ENCODE results near the gene CGB1.

The CGB1 gene

GRCh38 chr19:49059053-49059452 is 22.4 kb upstream of the CGB1 start:
- CTCF ChIA-PET = interaction anchor here (0.6 to 3.3 kb wide), 5 partner anchors 11 to 242 kb away, joined by 3 to 18 read pairs (median 11); partner anchors contain the start of genes GYS1, KCNA7 and RUVBL2
- POLR2A ChIA-PET = interaction anchor here (0.6 to 1.1 kb wide), 2 partner anchors 45 to 69 kb away, joined by 3 read pairs; no protein-coding TSS in a partner anchor
- TF ChIP-seq, protein P1, sequence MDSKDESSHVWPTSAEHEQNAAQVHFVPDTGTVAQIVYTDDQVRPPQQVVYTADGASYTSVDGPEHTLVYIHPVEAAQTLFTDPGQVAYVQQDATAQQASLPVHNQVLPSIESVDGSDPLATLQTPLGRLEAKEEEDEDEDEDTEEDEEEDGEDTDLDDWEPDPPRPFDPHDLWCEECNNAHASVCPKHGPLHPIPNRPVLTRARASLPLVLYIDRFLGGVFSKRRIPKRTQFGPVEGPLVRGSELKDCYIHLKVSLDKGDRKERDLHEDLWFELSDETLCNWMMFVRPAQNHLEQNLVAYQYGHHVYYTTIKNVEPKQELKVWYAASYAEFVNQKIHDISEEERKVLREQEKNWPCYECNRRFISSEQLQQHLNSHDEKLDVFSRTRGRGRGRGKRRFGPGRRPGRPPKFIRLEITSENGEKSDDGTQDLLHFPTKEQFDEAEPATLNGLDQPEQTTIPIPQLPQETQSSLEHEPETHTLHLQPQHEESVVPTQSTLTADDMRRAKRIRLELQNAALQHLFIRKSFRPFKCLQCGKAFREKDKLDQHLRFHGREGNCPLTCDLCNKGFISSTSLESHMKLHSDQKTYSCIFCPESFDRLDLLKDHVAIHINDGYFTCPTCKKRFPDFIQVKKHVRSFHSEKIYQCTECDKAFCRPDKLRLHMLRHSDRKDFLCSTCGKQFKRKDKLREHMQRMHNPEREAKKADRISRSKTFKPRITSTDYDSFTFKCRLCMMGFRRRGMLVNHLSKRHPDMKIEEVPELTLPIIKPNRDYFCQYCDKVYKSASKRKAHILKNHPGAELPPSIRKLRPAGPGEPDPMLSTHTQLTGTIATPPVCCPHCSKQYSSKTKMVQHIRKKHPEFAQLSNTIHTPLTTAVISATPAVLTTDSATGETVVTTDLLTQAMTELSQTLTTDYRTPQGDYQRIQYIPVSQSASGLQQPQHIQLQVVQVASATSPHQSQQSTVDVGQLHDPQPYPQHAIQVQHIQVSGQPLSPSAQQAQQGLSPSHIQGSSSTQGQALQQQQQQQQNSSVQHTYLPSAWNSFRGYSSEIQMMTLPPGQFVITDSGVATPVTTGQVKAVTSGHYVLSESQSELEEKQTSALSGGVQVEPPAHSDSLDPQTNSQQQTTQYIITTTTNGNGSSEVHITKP (tag by site-specific recombination; IDR thresholded peaks at IDR 0.05) = 0 out of 2 replicates have a peak, but pooled peaks have one; percentile 29
- TF ChIP-seq ZFHX2 (tag by site-specific recombination; conservative IDR thresholded peaks at IDR 0.05) (no peak), PRDM1 (tag by site-specific recombination; IDR thresholded peaks at IDR 0.05) (no peak)

GRCh38 chr19:49058562-49058961 is 21.9 kb upstream of the CGB1 start:
- Histone ChIP-seq H3K4me1 (ENCODE audit: control insufficient read depth, insufficient read depth, low read length) (no peaks in the 10 kb centered on the region; the same call in 1 of the 2 replicates), H3K36me3 (ENCODE audit: control insufficient read depth in 2 of 2, insufficient read depth in 1 of 2, low read length in 2 of 2) (no peaks in the 10 kb centered on the region), H3K27ac (ENCODE audit: extremely low read depth, low read depth, low read length) (no peak overlapping the region), H3K9me3 (ENCODE audit: control insufficient read depth, insufficient read depth, low read depth, low read length) (no peaks in the 10 kb centered on the region), H3K4me3 (ENCODE audit: low read depth, low read length) (no peak overlapping the region)
- CTCF ChIA-PET = interaction anchor here (1.9 to 3.3 kb wide), 2 partner anchors 15 to 66 kb away, joined by 11 to 18 read pairs; partner anchors contain the start of genes GYS1, KCNA7 and RUVBL2
- TF ChIP-seq SP2 (tag by site-specific recombination; IDR thresholded peaks at IDR 0.05) (peak; percentile 40; the same call in 1 of the 2 replicates), ZNF302 (tag by site-specific recombination; IDR thresholded peaks at IDR 0.05; ENCODE audit: low read depth) (no peak), ZIC2 (tag by site-specific recombination; IDR thresholded peaks at IDR 0.05) (peak; percentile 46)
- POLR2A ChIA-PET = interaction anchor here (0.6 to 1.6 kb wide), 2 partner anchors 15 to 69 kb away, joined by 3 read pairs; no protein-coding TSS in a partner anchor

More at GRCh38 chr19:49059053-49059452, 22.4 kb upstream of the CGB1 start:
- no peaks in the 10 kb centered on the region; the same call in 1 of the 2 replicates for H3K4me1 ChIP-seq (ENCODE audit: control insufficient read depth, insufficient read depth, low read length)
- no peaks in the 10 kb centered on the region for H3K36me3 ChIP-seq (ENCODE audit: control insufficient read depth in 2 of 2, insufficient read depth in 1 of 2, low read length in 2 of 2)
- no peak overlapping the region for H3K4me3 ChIP-seq (ENCODE audit: low read depth, low read length)
- H3K9me3 ChIP-seq (ENCODE audit: control insufficient read depth, insufficient read depth, low read depth, low read length) = no peaks in the 10 kb centered on the region
- H3K27ac ChIP-seq (ENCODE audit: extremely low read depth, low read depth, low read length) = no peak overlapping the region

GRCh38 chr19:49057636-49058234 is 21.0 kb upstream of the CGB1 start, which contains the start of gene CGB7:
Gene CGB7 (minus strand): TSS chr19:49057749. CDS start chr19:49055375, 2,374 bp downstream.
- no peak within 1 kb of the TSS for H3K27ac ChIP-seq (ENCODE audit: extremely low read depth, low read depth, low read length)
- CTCF ChIA-PET = interaction anchor here (0.6 to 2.2 kb wide), 3 partner anchors 17 to 65 kb away, joined by 3 to 17 read pairs (median 11); partner anchors contain the start of genes GYS1 and RUVBL2
- POLR2A ChIA-PET = interaction anchor here (1.6 kb wide), 1 partner anchor 16 kb away, joined by 3 read pairs; no protein-coding TSS in a partner anchor
- TF ChIP-seq ZNF146 (tag by site-specific recombination; IDR thresholded peaks at IDR 0.05) = no peak
- no peak for TF ChIP-seq ZNF561 (tag by site-specific recombination; IDR thresholded peaks at IDR 0.05; ENCODE audit: borderline replicate concordance)
- no peak for TF ChIP-seq ZNF426 (tag by site-specific recombination; IDR thresholded peaks at IDR 0.05)
- no peak for TF ChIP-seq MEIS1 (CRISPR knock-in tag; IDR thresholded peaks at IDR 0.05; ENCODE audit: borderline replicate concordance)
- no peak for TF ChIP-seq ZNF18 (tag by site-specific recombination; IDR thresholded peaks at IDR 0.05)
- TF ChIP-seq ZSCAN5A (tag by site-specific recombination; IDR thresholded peaks at IDR 0.05) = no peak
- no peak for TF ChIP-seq ZNF837 (tag by site-specific recombination; IDR thresholded peaks at IDR 0.05)
- no peak for TF ChIP-seq ZBTB21 (tag by site-specific recombination; IDR thresholded peaks at IDR 0.05)
- no peak for TF ChIP-seq ZNF530 (tag by site-specific recombination; IDR thresholded peaks at IDR 0.05; ENCODE audit: low read depth)
- no peak for TF ChIP-seq ZNF624 (tag by site-specific recombination; IDR thresholded peaks at IDR 0.05)
- no peak for TF ChIP-seq SCRT2 (tag by site-specific recombination; IDR thresholded peaks at IDR 0.05)
- no peak for TF ChIP-seq GLI2 (tag by site-specific recombination; IDR thresholded peaks at IDR 0.05; ENCODE audit: borderline replicate concordance, low read depth)
- TF ChIP-seq ZNF664 (tag by site-specific recombination; IDR thresholded peaks at IDR 0.05) = no peak
- TF ChIP-seq WT1 (tag by site-specific recombination; IDR thresholded peaks at IDR 0.05) = no peak
- TF ChIP-seq ZBTB48 (tag by site-specific recombination; IDR thresholded peaks at IDR 0.05) = no peak
- TF ChIP-seq ZNF140 (tag by site-specific recombination; IDR thresholded peaks at IDR 0.05) = no peak
- no peak for TF ChIP-seq ZSCAN23 (tag by site-specific recombination; IDR thresholded peaks at IDR 0.05)

More at GRCh38 chr19:49057636-49058234, 21.0 kb upstream of the CGB1 start, which contains the start of gene CGB7:
- Histone ChIP-seq H3K4me1 (ENCODE audit: control insufficient read depth, insufficient read depth, low read length) (no peaks in the 10 kb centered on the region; the same call in 1 of the 2 replicates), H3K9me3 (ENCODE audit: control insufficient read depth, insufficient read depth, low read depth, low read length) (no peaks in the 10 kb centered on the region), H3K4me3 (ENCODE audit: low read depth, low read length) (peak within 1 kb of the TSS; percentile 44), H3K36me3 (ENCODE audit: control insufficient read depth in 2 of 2, insufficient read depth in 1 of 2, low read length in 2 of 2) (no peaks in the 10 kb centered on the region)
